Ovary (tissue), 10 donors: ENCODE results near the gene RSPO3. TPM values are rescaled to one million over a fixed set of nuclear protein-coding genes. Genes with fewer than 3 reads are reported as not detected.

ENCODE experiments used
- DNase-seq, 5 donors: peaks; one replicate each; pipeline ENCODE4 v3.0.0-alpha.2; 2019 to 2020
- H3K27ac ChIP-seq, 2 donors: fragments of 200-600 bp; one replicate each; pipeline versions ENCODE4 v1.5.1 to v1.8.0; 2019 to 2022
- H3K27me3 ChIP-seq: fragments of 200-600 bp; one replicate; pipeline ENCODE4 v1.8.0; 2022
- H3K36me3 ChIP-seq: fragments of 200-600 bp; sonication (generic); one replicate; pipeline ENCODE4 v1.5.1; 2019
- H3K4me1 ChIP-seq: one replicate; pipeline ENCODE4 v1.8.1; 2013; ENCODE audit warnings: mild to moderate bottlenecking, moderate library complexity; ENCODE audit not compliant: insufficient read depth
- H3K4me3 ChIP-seq: fragments of 200-600 bp; sonication (generic); one replicate; pipeline ENCODE4 v1.5.1; 2017
- H3K9me3 ChIP-seq, 2 donors: fragments of 200-600 bp in 1 of 2; sonication (generic) in 1 of 2; one replicate each; pipeline versions ENCODE4 v1.5.1 to v1.8.1; 2013 to 2019; ENCODE audit warnings: mild to moderate bottlenecking in 1 of 2, moderate library complexity in 1 of 2
- EP300 ChIP-seq: sonication (generic); formaldehyde crosslinking; IDR thresholded peaks from one replicate; pipeline ENCODE4 v1.6.1; 2017; ENCODE audit warnings: antibody characterized with exemption
- POLR2A ChIP-seq: fragments of 450-650 bp; IDR thresholded peaks from one replicate; pipeline ENCODE4 v1.6.1; 2017; ENCODE audit warnings: antibody characterized with exemption, mild to moderate bottlenecking, moderate library complexity
- WGBS, 3 donors: extraction: QIAGEN DNeasy Blood & Tissue Kit in 1 of 3; methylation state at CpG; one replicate each; pipeline versions ENCODE4 v1.1.5 to v1.1.7; 2013 to 2017; 5-methylcytosine and 5-hydroxymethylcytosine counted together
- intact Hi-C, 4 donors: fragments of 100-400 bp; cut with DNase I; formaldehyde crosslinking; loops; one replicate each; pipeline versions ENCODE4 v1.11.0 to v1.15.1; 2022 to 2023
- long read RNA-seq, 3 donors: library from polyadenylated mRNA in 2 of 3; unstranded in 2 of 3; transcript quantifications; one replicate each; pipeline ENCODE4 v2.0.0 and lab custom pipeline, GENCODE V29; 2021 to 2026
- polyA plus RNA-seq, 2 donors: library from polyadenylated mRNA; stranded (reverse); fragments of 200-250 nt in 1 of 2; fragments of 350-450 nt in 1 of 2; fragmentation: Illumina TruSeq in 1 of 2; extraction: RNeasy Lipid Tissue Mini Kit (QIAGEN cat#74804) in 1 of 2; gene quantifications; one replicate each; pipeline ENCODE4 v1.2.3, GENCODE V29; 2013 to 2014
- total RNA-seq, 7 donors: library from RNA; depleted of rRNA in 2 of 7; stranded (reverse); fragments of >200 nt in 2 of 7; fragmentation: NEBNext Ultra II Directional in 3 of 7; extraction: Animal tissue kit (Norgen Biotek cat#: 25700) in 3 of 7; gene quantifications; one replicate each; pipeline versions ENCODE4 v1.1.0 to v1.2.4, GENCODE V29; 2016 to 2023
- TF ChIP-seq, protein P1 (sequence below), 3 donors: fragments of 450-650 bp in 2 of 3; fragments of 200-600 bp in 1 of 3; IDR thresholded peaks; one replicate each; pipeline versions ENCODE4 v1.5.1 to v1.8.0; 2016 to 2022; ENCODE audit warnings: antibody characterized with exemption in 3 of 3, mild to moderate bottlenecking in 1 of 3
- donor health status: DM: no; HTN: no; CAD: no; lungs with moderate emphysema.
- donor health status: DM: no; HTN: no; CAD: no.
- donor health status: Bipolar disorder and iron deficiency.
- donor health status: DM: yes; HTN: yes; CAD: no.
- donor health status: DM: no; HTN: no; CAD: no.
- donor health status: DM: yes; HTN: yes; CAD: no.

RSPO3 gene
- 1 to 10 TPM in 3 of 7 donors, under 1 TPM in 3, not detected in 1; 0.12 to 9.0 (median 1.6) TPM for total RNA-seq
- polyA plus RNA-seq: 10 to 100 TPM in 1 of 2 donors, under 1 TPM in 1; 0.40 to 35.9 TPM
- long read RNA-seq, donor 1: 0 reads
- long read RNA-seq, donor 2, partial matches to known transcripts: 0 of 3 reads
- long read RNA-seq, donor 2, other reads (novel, unspliced or antisense): 0 of 3 reads
- long read RNA-seq, donor 3, transcript RSPO3-201 (5 exons, 2,697 nt): major isoform, 12 of 13 reads
- long read RNA-seq, donor 3, partial matches to known transcripts: 1 of 13 reads
- long read RNA-seq, donor 3, other reads (novel, unspliced or antisense): 0 of 13 reads

DNA sequence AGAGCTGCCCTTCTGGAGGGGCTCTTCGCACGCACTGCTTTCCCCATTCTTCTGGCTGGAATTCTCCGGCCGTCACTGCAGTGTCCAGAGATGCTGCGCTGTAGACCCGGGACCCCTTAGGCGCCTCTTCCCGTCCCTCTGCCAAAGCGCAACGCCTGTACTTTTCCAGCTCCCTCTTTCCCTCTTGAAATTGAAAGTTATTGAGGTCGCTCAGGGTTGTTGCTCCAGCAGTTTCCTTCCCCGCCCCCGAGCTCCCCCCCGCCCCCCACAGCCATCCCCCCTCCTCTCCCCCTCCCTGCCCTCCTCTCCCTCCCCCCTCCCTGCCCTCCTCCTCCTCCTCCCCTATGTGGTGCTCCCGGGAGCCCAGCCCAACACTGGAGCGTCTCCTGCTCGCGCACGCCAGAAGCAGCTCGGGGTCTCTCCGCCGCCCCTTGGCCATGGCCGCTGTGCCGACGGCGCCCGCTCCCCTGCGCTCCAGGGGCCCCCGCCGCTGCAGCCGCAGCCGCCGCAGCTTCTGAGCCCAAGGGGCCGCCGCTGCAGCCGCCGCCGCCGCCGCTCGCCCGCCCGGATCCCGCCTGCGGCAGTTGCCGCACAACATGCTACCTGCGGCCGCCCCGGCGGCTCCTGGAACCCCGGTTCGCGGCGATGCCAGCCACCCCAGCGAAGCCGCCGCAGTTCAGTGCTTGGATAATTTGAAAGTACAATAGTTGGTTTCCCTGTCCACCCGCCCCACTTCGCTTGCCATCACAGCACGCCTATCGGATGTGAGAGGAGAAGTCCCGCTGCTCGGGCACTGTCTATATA lies at the start of gene RSPO3:
Gene RSPO3 (plus strand): TSS at position 374 of the 804 bp plus-strand sequence. CDS start 522 bp downstream, outside the sequence.
- no peaks in the 10 kb centered on the region for H3K27me3 ChIP-seq
- peak in 2 of 5 donors; percentile 15 to 22 for DNase-seq
- peak within 1 kb of the TSS; percentile 44 for H3K4me3 ChIP-seq
- WGBS, 3 donors: 1% methylated on average over 35 to 63 of the region's 63 CpGs
- TF ChIP-seq, protein P1, sequence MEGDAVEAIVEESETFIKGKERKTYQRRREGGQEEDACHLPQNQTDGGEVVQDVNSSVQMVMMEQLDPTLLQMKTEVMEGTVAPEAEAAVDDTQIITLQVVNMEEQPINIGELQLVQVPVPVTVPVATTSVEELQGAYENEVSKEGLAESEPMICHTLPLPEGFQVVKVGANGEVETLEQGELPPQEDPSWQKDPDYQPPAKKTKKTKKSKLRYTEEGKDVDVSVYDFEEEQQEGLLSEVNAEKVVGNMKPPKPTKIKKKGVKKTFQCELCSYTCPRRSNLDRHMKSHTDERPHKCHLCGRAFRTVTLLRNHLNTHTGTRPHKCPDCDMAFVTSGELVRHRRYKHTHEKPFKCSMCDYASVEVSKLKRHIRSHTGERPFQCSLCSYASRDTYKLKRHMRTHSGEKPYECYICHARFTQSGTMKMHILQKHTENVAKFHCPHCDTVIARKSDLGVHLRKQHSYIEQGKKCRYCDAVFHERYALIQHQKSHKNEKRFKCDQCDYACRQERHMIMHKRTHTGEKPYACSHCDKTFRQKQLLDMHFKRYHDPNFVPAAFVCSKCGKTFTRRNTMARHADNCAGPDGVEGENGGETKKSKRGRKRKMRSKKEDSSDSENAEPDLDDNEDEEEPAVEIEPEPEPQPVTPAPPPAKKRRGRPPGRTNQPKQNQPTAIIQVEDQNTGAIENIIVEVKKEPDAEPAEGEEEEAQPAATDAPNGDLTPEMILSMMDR (IDR thresholded peaks at IDR 0.05): no peak
- TF ChIP-seq POLR2A (no peak), EP300 (no peak)
- H3K4me1 ChIP-seq: peaks cover 5% of the 10 kb centered on the region
- intact Hi-C loops: no loop called here
- no peaks in the 10 kb centered on the region for H3K36me3 ChIP-seq
- peak within 1 kb of the TSS in 1 of 2 donors; percentile 11 for H3K27ac ChIP-seq
- no peaks in the 10 kb centered on the region for H3K9me3 ChIP-seq

DNA sequence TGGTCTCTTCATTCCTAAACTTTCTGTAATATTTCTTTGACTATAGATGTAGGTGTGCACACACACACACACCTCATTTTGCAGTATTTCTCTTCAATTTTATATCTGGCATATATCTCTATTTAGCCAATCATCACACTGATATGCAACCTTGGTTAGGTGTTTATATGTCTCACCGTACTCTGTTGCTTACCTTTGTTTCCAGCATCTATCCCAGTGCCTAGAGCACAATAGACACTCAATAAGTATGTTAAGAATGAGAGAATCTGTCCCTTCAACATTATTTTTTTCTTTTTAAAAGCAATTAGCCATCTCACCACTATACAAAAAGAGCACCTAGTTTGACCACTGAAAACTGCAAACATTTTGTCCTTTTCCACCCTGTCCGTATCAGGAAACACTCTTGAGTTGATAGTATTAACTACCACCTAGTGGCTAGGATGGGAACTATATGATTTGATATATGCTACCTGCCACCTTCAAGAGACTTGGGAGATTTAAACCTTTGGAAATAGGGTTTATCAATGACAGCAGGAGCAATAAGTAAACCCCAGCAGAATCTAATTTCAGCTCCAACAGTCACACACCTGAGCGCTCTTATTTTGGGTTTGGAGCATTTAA lies 48.7 kb upstream of the RSPO3 start:
- TF ChIP-seq POLR2A: no peak
- TF ChIP-seq, protein P1 (IDR thresholded peaks at IDR 0.05): no peak
- TF ChIP-seq EP300: no peak
- no peaks in the 10 kb centered on the region for H3K9me3 ChIP-seq

GRCh38 chr6:127073222-127073621 lies 45.2 kb upstream of the RSPO3 start:
- DNase-seq: no peak
- intact Hi-C loops: no loop called here
- Histone ChIP-seq H3K4me3 (no peak overlapping the region), H3K9me3 (no peaks in the 10 kb centered on the region), H3K4me1 (no peaks in the 10 kb centered on the region), H3K36me3 (no peaks in the 10 kb centered on the region), H3K27me3 (no peaks in the 10 kb centered on the region), H3K27ac (no peak overlapping the region)
- WGBS, 3 donors: 59 to 88% (median 69%) methylated on average over 1 of the region's 1 CpG
- TF ChIP-seq, protein P1 (IDR thresholded peaks at IDR 0.05): no peak
- TF ChIP-seq EP300 (no peak), POLR2A (no peak)

More for the DNA sequence above, 48.7 kb upstream of the RSPO3 start:
- intact Hi-C loops: no loop called here
- no peak for DNase-seq
- Histone ChIP-seq H3K27me3 (no peaks in the 10 kb centered on the region), H3K4me1 (no peaks in the 10 kb centered on the region), H3K36me3 (no peaks in the 10 kb centered on the region), H3K4me3 (no peak overlapping the region), H3K27ac (no peak overlapping the region)
- 57 to 63% (median 61%) methylated on average over 3 of the region's 3 CpGs for WGBS, 3 donors

GRCh38 chr6:127076466-127076865 lies 42.0 kb upstream of the RSPO3 start:
- TF ChIP-seq, protein P1 (IDR thresholded peaks at IDR 0.05): no peak
- TF ChIP-seq POLR2A (no peak), EP300 (no peak)
- no peak for DNase-seq
- intact Hi-C loops: no loop called here
- no peaks in the 10 kb centered on the region for H3K27me3 ChIP-seq
- no peaks in the 10 kb centered on the region for H3K9me3 ChIP-seq
- H3K27ac ChIP-seq: no peak overlapping the region
- H3K36me3 ChIP-seq: no peaks in the 10 kb centered on the region
- H3K4me3 ChIP-seq: no peak overlapping the region
- WGBS, 3 donors: 20 to 27% (median 24%) methylated on average over 4 of the region's 4 CpGs
- H3K4me1 ChIP-seq: no peaks in the 10 kb centered on the region
